ENCODE data around the gene KRT83.

The KRT83 gene

DNA sequence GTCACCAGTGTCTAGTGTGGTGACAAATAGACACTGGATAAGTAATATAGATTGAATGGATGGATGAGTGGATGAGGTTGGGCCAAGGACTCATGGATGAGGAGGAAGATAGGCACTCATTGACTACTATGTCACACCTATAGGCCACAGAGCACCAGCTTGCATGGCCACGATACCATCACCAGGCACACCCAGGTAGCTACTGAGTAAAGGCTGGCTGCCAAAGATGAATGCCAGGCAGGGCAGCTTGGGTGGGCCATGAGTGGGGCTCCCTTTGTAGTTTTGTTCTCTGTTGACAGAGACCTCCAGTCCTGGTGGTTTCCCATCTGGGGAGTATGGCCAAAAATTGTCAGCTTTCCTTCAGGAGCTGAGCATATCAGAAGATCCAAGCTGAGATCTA, 11.2 kb upstream of the KRT83 start:
- DNase-seq (ENCODE audit: low spot score) = no peak

- DNase-seq (ENCODE audit: low spot score) = no peak
Observed at GRCh38 chr12:52331833-52332232, 10.6 kb upstream of the KRT83 start.

GRCh38 chr12:52331039-52331438, 9.8 kb upstream of the KRT83 start:
- no peak for DNase-seq (ENCODE audit: low spot score)

- DNase-seq (ENCODE audit: low spot score) = no peak
Observed at GRCh38 chr12:52327830-52328500, 6.8 kb upstream of the KRT83 start.

DNA sequence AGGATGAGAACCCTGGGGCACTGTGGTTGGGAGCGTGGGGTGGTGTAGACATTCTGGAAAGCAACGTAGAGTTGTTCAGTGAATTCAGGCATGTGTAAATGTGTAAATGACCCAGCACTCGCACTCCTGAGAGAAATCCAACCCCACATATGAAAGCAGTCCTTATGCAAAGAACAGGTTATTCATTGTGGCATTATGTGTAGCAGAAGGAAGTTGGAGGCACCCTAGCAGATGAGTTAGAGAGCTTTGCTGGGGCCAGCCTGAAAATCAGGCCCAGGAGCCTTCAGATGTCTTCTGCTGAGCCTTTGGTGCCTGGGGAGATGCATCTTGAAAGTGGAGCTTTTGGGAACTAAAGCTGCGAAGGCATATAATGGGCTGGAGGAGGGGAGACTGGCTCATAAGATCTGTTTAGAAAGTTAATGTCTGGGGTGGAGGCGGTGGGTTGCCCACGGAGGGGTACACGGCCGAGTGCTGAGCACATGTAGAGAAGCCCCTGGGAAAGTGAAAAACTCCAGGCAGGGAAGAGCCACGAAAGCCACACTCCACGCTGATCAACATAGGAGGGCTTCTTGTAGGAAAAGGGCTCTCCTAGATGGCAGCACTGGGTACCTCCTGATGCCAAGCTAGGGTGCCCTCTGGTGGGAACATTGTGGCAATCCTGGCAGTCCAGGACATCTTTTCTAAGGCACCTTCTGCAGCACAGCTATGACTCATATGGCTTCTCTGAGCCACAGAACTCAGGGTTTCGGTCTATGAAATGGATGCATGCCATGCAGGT, 6.0 kb upstream of the KRT83 start:
- DNase-seq (ENCODE audit: low spot score) = no peak

DNA sequence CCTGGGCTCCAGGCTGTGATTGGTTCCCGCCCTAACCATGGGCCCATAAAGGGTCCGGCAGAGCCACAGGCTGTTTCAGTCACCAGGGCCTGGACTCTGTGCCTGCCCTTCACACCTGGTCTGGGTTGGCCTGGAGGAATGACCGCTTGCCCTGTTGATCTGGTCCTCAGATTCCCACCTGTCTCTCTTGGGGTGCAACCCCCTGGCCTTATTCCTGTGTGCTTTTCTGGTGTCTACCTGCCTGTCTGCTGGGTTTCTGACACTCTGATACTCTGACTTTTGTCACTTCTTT, 2.9 kb upstream of the KRT83 start:
- DNase-seq (ENCODE audit: low spot score) = no peak

- no peak for DNase-seq (ENCODE audit: low spot score)
Observed at GRCh38 chr12:52323416-52324152, 2.4 kb upstream of the KRT83 start.

DNA sequence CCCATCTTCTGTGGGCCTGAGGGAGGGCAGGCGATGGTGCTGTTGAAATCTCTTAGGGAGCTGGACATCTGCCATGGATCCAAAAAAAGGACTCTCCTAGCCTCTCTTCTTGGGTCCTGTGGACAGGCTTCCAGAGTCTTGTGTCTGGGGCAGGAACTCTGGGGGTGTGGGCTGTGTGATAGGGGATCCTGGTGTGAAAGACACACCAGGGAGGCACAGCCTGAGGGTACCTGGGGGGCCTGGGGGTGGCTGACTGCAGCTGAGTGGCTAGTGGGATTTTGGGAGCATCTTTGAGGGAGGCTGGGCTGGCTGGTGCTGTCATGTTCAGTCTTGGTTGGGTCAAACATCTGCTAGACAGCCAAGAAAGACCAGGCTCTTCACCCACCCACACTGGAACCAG, 1.8 kb upstream of the KRT83 start:
- no peak for DNase-seq (ENCODE audit: low spot score)

GRCh38 chr12:52322069-52322468, 871 bp upstream of the KRT83 start:
- no peak for DNase-seq (ENCODE audit: low spot score)

DNA sequence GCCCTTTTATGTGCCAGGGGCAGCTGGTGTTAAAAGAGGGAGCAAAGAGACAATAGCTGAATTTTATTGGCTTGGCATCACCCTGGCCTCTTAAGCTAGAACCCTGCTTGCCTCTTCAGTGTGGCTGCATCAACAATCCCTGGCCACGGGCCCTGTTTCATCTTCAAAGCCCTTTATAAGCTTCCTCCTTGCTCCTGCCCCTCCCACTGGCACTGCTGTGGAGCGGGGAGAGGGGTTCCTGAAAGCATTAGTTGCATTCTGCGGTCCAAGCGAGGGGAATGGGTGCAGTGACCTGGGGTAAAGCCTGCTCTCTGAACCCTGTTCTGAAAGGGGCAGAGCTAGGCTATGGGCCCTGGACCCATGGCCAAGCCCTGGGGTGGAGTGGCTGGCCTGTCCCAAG, 220 bp upstream of the KRT83 start:
- no peak for DNase-seq (ENCODE audit: low spot score)

GRCh38 chr12:52319097-52319496, 2.1 kb downstream of the KRT83 start:
- peak; percentile 58 for DNase-seq (ENCODE audit: low spot score)

- peak; percentile 11 for DNase-seq (ENCODE audit: low spot score)
Observed at GRCh38 chr12:52318241-52318990, 2.8 kb downstream of the KRT83 start.

GRCh38 chr12:52317468-52318052, 3.6 kb downstream of the KRT83 start:
- DNase-seq (ENCODE audit: low spot score) = peak; percentile 54

DNA sequence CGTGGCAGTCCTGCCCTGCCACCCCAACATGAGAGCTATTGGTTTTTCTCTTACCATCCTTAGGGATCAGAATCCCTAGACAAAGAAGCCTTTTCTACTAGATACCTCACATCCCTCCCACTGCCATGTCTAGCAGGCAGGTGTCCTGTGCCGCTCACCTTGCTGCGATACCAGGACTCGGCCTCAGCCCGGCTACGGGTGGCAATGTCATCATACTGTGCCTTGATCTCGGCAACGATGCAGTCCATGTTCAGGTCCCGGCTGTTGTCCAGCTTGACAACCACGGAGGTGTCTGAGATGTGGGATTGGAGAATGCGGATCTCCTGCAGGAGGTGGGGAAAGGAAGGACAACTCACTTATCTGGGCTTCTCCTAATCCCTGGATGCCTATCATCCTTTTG, 4.5 kb downstream of the KRT83 start:
- DNase-seq (ENCODE audit: low spot score) = peak; percentile 23

- no peak for DNase-seq (ENCODE audit: low spot score)
Observed at GRCh38 chr12:52316290-52316689, 4.9 kb downstream of the KRT83 start.

DNA sequence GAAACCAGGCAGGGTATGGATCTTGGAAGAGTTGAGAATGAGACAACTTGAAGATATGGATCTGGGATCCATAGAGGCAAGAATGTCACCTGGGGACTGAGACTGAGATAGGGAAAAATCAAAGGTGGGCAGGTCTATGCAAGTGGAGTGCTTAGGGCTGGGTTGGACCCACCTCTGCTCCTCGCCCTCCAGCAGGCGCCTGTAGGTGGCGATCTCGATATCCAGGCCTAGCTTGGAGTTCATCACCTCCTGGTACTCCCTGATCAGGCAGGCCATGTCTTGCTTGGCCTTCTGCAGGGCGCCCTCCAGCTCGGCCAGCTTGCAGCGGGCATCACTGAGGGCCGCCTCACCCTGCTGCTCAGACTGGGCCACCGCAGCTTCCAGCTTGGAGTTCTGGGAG, 5.5 kb downstream of the KRT83 start:
- peak; percentile 59 for DNase-seq (ENCODE audit: low spot score)

DNA sequence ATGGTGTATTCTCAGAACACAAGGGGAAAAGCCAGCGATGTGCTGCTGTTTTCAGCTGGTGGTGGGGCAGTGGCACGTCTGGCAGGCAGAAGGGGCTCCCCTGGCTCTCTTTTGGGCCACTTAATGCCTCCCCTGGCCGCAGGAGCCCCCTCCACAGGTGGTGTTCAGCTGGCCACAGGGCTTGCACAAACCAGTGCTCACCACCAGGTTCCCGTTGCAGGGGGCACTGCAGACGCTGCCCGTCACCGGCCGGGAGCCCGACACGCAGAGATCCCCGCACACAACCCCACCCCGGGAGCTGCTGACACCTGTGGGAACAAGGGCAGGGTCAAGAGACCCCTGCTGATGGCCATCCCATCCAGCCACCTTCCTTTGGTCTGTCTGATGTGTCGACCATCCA, 6.7 kb downstream of the KRT83 start:
- DNase-seq (ENCODE audit: low spot score) = peak; percentile 45

GRCh38 chr12:52313926-52314325, 7.3 kb downstream of the KRT83 start:
- DNase-seq (ENCODE audit: low spot score) = peak; percentile 51

GRCh38 chr12:52313461-52313860, 7.7 kb downstream of the KRT83 start:
- DNase-seq (ENCODE audit: low spot score) = peak; percentile 38

DNA sequence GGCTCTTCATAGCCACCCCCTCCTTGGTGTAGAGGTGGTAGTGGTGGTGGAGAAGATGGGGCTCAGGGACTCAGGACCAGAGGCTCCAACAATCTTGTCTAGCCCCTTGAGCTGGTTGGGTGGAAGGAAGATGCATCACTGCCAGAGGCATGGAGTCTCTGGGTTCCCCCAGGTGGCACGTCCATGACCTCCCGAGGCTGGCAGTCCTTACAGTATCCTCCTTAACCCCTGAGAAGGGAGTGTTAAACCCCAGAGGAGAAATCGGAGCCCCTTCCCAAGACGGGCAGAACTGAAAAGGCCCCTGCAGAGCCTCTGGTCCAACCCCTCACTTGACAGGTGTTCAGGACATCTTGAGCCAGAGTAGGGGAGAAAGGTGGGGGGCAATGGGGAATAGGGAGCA, 9.1 kb downstream of the KRT83 start:
- no peak for DNase-seq (ENCODE audit: low spot score)

DNA sequence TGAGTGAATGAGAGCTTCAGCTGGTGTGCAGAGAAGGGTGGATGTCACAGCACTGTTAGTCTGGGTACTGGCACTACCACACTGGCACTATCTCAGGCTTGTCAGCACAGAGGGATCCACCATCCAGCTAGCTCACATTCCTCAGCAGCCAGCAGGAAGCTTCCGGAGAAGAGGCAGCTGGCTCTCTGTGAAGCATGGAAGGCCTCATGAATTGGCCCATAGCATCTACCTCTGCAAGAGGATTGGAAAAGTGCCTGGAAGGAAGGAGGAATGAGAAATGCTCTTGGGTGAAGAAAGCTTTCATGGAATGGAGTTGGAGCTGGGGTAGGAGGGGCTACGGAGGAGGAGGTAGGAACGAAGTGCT, 9.9 kb downstream of the KRT83 start:
- DNase-seq (ENCODE audit: low spot score) = peak; percentile 42

- peak; percentile 25 for DNase-seq (ENCODE audit: low spot score)
Observed at GRCh38 chr12:52310622-52311284, 10.4 kb downstream of the KRT83 start.

All from left forelimb (tissue), 1 donor.